GM18861 (cell line): ENCODE data around the gene CDC42BPG.

ENCODE experiments used
- ATAC-seq: cut with Tn5 transposase; IDR thresholded peaks from one replicate; pipeline ENCODE4 v1.9.1; 2021; ENCODE audit not compliant: unreplicated experiment

The CDC42BPG gene

GRCh38 chr11:64864473-64865285 lies 20.2 kb upstream of the CDC42BPG start:
- ATAC-seq: peak; percentile 23

GRCh38 chr11:64864135-64864472 lies 19.7 kb upstream of the CDC42BPG start:
- no peak for ATAC-seq

- no peak for ATAC-seq
Observed at GRCh38 chr11:64863391-64864060, 19.1 kb upstream of the CDC42BPG start.

- no peak for ATAC-seq
Observed at GRCh38 chr11:64862987-64863390, 18.5 kb upstream of the CDC42BPG start.

- no peak for ATAC-seq
Observed at GRCh38 chr11:64861227-64861975, 16.9 kb upstream of the CDC42BPG start.

GRCh38 chr11:64859542-64860414 lies 15.3 kb upstream of the CDC42BPG start:
- ATAC-seq: peak; percentile 73

- peak; percentile 9 for ATAC-seq
Observed at GRCh38 chr11:64858467-64859263, 14.2 kb upstream of the CDC42BPG start.

- ATAC-seq: no peak
Observed at GRCh38 chr11:64857485-64857884, 13.0 kb upstream of the CDC42BPG start.

- ATAC-seq: no peak
Observed at GRCh38 chr11:64856382-64857227, 12.2 kb upstream of the CDC42BPG start.

- ATAC-seq: no peak
Observed at GRCh38 chr11:64855596-64856304, 11.3 kb upstream of the CDC42BPG start.

- ATAC-seq: no peak
Observed at GRCh38 chr11:64854534-64855502, 10.4 kb upstream of the CDC42BPG start.

- no peak for ATAC-seq
Observed at GRCh38 chr11:64854157-64854533, 9.7 kb upstream of the CDC42BPG start.

- no peak for ATAC-seq
Observed at GRCh38 chr11:64853709-64854108, 9.3 kb upstream of the CDC42BPG start.

- no peak for ATAC-seq
Observed at GRCh38 chr11:64852804-64853509, 8.5 kb upstream of the CDC42BPG start.

- peak; percentile 23 for ATAC-seq
Observed at GRCh38 chr11:64851831-64852351, 7.4 kb upstream of the CDC42BPG start.

GRCh38 chr11:64850979-64851567 lies 6.6 kb upstream of the CDC42BPG start:
- ATAC-seq: peak; percentile 46
